Keratinocyte (primary cell): Measurements from ENCODE around the gene VSIG8.
A peak's percentile ranks its signal among the peaks of the same experiment; 100 is the strongest.

Source experiments
- EZH2 ChIP-seq: IDR thresholded peaks from one replicate; pipeline ENCODE4 v1.6.1; 2012; ENCODE audit warnings: inconsistent platforms, mild to moderate bottlenecking, low read length, moderate library complexity
- TF ChIP-seq, protein P1 (sequence below), 3 experiments: IDR thresholded peaks in 1 of 3; conservative IDR thresholded peaks in 1 of 3; optimal IDR thresholded peaks in 1 of 3; 2 replicates in 2 of 3; 3 replicates in 1 of 3; pipeline versions ENCODE3 to v1.5.1; 2011; ENCODE audit warnings: low read length in 3 of 3, mild to moderate bottlenecking in 3 of 3, moderate library complexity in 2 of 3, control low read depth in 1 of 3, inconsistent platforms in 1 of 3; ENCODE audit not compliant: insufficient read depth in 2 of 3; ENCODE audit errors: extremely low read depth in 1 of 3

DNA sequence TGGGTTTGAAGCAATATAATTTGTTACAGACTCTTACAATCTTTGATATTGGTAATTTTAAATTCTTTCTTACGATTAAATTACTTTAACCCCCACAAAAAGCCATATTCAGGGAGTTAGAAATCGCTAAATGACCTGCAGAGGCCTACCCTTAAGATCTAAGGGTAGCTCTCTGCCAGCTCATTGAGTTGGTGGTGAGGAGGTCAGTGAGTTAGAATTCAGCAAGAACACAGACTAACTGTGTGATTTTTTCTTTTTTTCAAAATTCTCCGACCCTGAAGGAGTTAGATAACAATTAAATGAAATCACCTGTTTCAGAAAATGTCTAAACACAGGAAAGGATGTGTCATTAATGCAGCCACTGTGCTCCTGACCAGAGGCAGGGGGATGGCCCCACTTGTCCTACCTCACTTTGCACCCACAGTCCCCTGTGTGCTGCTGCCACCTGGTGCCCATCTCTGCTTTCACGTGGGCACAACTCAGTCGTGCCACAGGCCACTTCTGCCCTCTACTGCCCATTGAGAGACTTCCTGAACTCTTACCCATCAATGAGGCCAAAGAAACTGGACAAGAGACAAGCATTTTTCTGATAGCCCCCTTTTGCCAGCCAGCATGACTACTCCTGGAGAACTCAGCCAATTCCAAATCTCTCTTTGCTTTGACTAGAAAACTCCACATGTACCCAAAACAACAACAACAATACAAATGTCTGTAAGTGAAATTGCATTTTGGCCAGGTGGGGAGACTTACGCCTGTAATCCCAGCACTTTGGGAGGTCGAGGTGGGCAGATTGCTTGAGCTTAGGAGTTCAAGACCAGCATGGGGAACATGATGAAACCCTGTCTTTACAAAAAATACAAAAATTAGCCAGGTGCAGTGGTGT lies 29.1 kb upstream of the VSIG8 start:
- TF ChIP-seq, protein P1, sequence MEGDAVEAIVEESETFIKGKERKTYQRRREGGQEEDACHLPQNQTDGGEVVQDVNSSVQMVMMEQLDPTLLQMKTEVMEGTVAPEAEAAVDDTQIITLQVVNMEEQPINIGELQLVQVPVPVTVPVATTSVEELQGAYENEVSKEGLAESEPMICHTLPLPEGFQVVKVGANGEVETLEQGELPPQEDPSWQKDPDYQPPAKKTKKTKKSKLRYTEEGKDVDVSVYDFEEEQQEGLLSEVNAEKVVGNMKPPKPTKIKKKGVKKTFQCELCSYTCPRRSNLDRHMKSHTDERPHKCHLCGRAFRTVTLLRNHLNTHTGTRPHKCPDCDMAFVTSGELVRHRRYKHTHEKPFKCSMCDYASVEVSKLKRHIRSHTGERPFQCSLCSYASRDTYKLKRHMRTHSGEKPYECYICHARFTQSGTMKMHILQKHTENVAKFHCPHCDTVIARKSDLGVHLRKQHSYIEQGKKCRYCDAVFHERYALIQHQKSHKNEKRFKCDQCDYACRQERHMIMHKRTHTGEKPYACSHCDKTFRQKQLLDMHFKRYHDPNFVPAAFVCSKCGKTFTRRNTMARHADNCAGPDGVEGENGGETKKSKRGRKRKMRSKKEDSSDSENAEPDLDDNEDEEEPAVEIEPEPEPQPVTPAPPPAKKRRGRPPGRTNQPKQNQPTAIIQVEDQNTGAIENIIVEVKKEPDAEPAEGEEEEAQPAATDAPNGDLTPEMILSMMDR (optimal IDR thresholded peaks at IDR 0.05 in 1 of 3, IDR thresholded peaks at IDR 0.05 in 1 of 3, conservative IDR thresholded peaks at IDR 0.05 in 1 of 3; ENCODE audit: extremely low read depth in 1 of 3, insufficient read depth in 2 of 3, low read length in 3 of 3): peak; percentile 99 to 100 (median 100)
- no peak for TF ChIP-seq EZH2
